ENCODE measurements around the gene POU5F1. TPM values are rescaled to one million over a fixed set of nuclear protein-coding genes. Genes with fewer than 3 reads are reported as not detected.
"Not testable (repeated sequence)": the region's sequence is repeated elsewhere in the genome, so short reads cannot be mapped to it uniquely, and the experiment has no call there.

Gene POU5F1
- total and polyA plus RNA-seq, 2 donors from 2014 or later = 7.9 to 19.9 TPM

- Histone ChIP-seq H3K36me3 (ENCODE audit: control insufficient read depth in 2 of 3, insufficient read depth in 3 of 3, low read length in 3 of 3) (no peaks in the 10 kb centered on the region), H3K9me3 (ENCODE audit: control insufficient read depth in 2 of 3, insufficient read depth in 1 of 3, low read length in 3 of 3) (no peaks in the 10 kb centered on the region), H3K27ac (ENCODE audit: low read depth in 2 of 2, low read length in 2 of 2) (peak overlapping the region; percentile 74 to 87), H3K4me3 (ENCODE audit: low read length in 3 of 3) (no peak overlapping the region), H3K4me1 (ENCODE audit: control insufficient read depth in 2 of 3, insufficient read depth in 2 of 3, low read depth in 1 of 3, low read length in 3 of 3) (peaks cover 0 to 3% (median 2%) of the 10 kb centered on the region in 3 donors), H3K27me3 (ENCODE audit: control insufficient read depth, insufficient read depth, low read length) (no peaks in the 10 kb centered on the region), H3K9ac (ENCODE audit: low read length in 3 of 3) (peak overlapping the region in 1 of 3 donors; percentile 40)
- TF ChIP-seq, protein P1, sequence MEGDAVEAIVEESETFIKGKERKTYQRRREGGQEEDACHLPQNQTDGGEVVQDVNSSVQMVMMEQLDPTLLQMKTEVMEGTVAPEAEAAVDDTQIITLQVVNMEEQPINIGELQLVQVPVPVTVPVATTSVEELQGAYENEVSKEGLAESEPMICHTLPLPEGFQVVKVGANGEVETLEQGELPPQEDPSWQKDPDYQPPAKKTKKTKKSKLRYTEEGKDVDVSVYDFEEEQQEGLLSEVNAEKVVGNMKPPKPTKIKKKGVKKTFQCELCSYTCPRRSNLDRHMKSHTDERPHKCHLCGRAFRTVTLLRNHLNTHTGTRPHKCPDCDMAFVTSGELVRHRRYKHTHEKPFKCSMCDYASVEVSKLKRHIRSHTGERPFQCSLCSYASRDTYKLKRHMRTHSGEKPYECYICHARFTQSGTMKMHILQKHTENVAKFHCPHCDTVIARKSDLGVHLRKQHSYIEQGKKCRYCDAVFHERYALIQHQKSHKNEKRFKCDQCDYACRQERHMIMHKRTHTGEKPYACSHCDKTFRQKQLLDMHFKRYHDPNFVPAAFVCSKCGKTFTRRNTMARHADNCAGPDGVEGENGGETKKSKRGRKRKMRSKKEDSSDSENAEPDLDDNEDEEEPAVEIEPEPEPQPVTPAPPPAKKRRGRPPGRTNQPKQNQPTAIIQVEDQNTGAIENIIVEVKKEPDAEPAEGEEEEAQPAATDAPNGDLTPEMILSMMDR (IDR thresholded peaks at IDR 0.05; ENCODE audit: borderline replicate concordance, extremely low read depth, insufficient read depth) = no peak
- intact Hi-C loops (cut with DNase I) = no loop called here
- FAIRE-seq = no peak
- DNase-seq = no peak
These were observed 17.3 kb upstream of the POU5F1 start for GRCh38 chr6:31187780-31188194.

DNA sequence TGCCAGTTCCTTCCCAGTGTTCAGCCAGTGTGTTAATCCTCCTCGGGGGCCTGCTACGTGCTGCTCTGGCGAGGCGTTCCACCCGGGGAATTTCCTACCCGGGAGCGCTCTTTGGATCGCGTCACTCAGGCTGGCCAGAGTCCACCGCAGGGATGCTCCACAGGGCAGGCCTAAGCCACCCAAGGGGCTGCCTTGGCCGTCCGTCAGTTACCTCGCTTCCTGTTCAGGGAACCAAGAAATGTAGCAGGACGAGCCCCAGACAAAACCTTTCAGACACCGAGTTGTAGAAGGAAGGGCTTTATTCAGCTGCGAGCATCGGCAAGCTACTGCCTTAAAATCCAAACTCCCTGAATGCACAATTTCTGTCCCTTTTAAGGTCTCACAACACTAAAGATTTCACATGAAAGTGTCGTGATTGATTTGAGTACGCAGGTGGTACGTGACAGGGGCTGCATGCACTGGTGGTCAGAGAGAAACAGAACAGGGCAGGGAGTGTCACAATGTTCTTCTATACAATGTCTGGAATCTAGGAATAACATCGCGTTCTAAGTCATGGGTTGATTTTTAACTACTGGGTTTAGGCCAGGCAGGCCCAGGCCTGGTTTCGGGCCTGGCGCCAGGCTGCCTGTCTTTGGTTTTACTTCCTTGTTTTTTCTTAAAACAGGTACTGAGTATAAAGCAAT lies 15.7 kb upstream of the POU5F1 start:
- Histone ChIP-seq H3K9ac (ENCODE audit: low read length in 3 of 3) (peak overlapping the region in 2 of 3 donors; percentile 37 to 46), H3K9me3 (ENCODE audit: control insufficient read depth in 2 of 3, insufficient read depth in 1 of 3, low read length in 3 of 3) (no peaks in the 10 kb centered on the region), H3K36me3 (ENCODE audit: control insufficient read depth in 2 of 3, insufficient read depth in 3 of 3, low read length in 3 of 3) (no peaks in the 10 kb centered on the region), H3K27me3 (ENCODE audit: control insufficient read depth, insufficient read depth, low read length) (no peaks in the 10 kb centered on the region), H3K27ac (ENCODE audit: low read depth in 2 of 2, low read length in 2 of 2) (peak overlapping the region; percentile 87 to 97), H3K4me1 (ENCODE audit: control insufficient read depth in 2 of 3, insufficient read depth in 2 of 3, low read depth in 1 of 3, low read length in 3 of 3) (peaks cover 0 to 3% (median 2%) of the 10 kb centered on the region in 3 donors), H3K4me3 (ENCODE audit: low read length in 3 of 3) (peak overlapping the region; percentile 30 to 71 (median 63))
- peak; percentile 47 for FAIRE-seq
- intact Hi-C loops (cut with DNase I) = no loop called here
- TF ChIP-seq, protein P1 (IDR thresholded peaks at IDR 0.05; ENCODE audit: borderline replicate concordance, extremely low read depth, insufficient read depth) = no peak
- peak in 4 of 5 donors; percentile 36 to 95 (median 46) for DNase-seq

DNA sequence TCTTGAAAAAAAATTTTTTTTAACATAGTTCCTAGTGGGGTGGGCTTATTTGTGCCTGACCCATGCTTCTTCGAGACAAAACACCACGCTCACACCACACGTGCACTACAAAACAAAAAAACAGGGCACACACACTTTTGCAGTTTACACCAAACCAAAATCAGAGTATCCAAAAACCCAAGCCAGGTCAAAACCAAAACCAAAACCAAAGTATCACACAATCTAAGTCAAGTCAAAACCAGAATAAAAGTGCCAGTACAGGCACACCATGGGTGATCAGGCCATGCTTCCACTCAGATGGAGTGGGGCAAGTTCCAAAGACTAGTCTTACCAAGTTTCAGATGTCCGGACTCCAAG lies 15.2 kb upstream of the POU5F1 start:
- H3K4me1 ChIP-seq (ENCODE audit: control insufficient read depth in 2 of 3, insufficient read depth in 2 of 3, low read depth in 1 of 3, low read length in 3 of 3); H3K9me3 ChIP-seq (ENCODE audit: control insufficient read depth in 2 of 3, insufficient read depth in 1 of 3, low read length in 3 of 3); FAIRE-seq; H3K27me3 ChIP-seq (ENCODE audit: control insufficient read depth, insufficient read depth, low read length); DNase-seq; intact Hi-C loops (cut with DNase I); H3K36me3 ChIP-seq (ENCODE audit: control insufficient read depth in 2 of 3, insufficient read depth in 3 of 3, low read length in 3 of 3): not testable (repeated sequence)
- H3K9ac ChIP-seq (ENCODE audit: low read length in 3 of 3) = peak overlapping the region in 1 of 3 donors; percentile 37
- peak overlapping the region; percentile 87 to 97 for H3K27ac ChIP-seq (ENCODE audit: low read depth in 2 of 2, low read length in 2 of 2)
- peak overlapping the region; percentile 30 to 66 (median 63) for H3K4me3 ChIP-seq (ENCODE audit: low read length in 3 of 3)

GRCh38 chr6:31183859-31184258 lies 13.4 kb upstream of the POU5F1 start:
- H3K27me3 ChIP-seq (ENCODE audit: control insufficient read depth, insufficient read depth, low read length); H3K4me1 ChIP-seq (ENCODE audit: control insufficient read depth in 2 of 3, insufficient read depth in 2 of 3, low read depth in 1 of 3, low read length in 3 of 3); H3K36me3 ChIP-seq (ENCODE audit: control insufficient read depth in 2 of 3, insufficient read depth in 3 of 3, low read length in 3 of 3); DNase-seq; H3K27ac ChIP-seq (ENCODE audit: low read depth in 2 of 2, low read length in 2 of 2); FAIRE-seq; H3K9me3 ChIP-seq (ENCODE audit: control insufficient read depth in 2 of 3, insufficient read depth in 1 of 3, low read length in 3 of 3); intact Hi-C loops (cut with DNase I): not testable (repeated sequence)
- peak overlapping the region in 2 of 3 donors; percentile 43 to 50 for H3K4me3 ChIP-seq (ENCODE audit: low read length in 3 of 3)
- peak overlapping the region in 1 of 3 donors; percentile 7 for H3K9ac ChIP-seq (ENCODE audit: low read length in 3 of 3)

GRCh38 chr6:31183287-31183686 lies 12.8 kb upstream of the POU5F1 start:
- H3K36me3 ChIP-seq (ENCODE audit: control insufficient read depth in 2 of 3, insufficient read depth in 3 of 3, low read length in 3 of 3); H3K27me3 ChIP-seq (ENCODE audit: control insufficient read depth, insufficient read depth, low read length); FAIRE-seq; H3K27ac ChIP-seq (ENCODE audit: low read depth in 2 of 2, low read length in 2 of 2); intact Hi-C loops (cut with DNase I); H3K9ac ChIP-seq (ENCODE audit: low read length in 3 of 3); DNase-seq; H3K9me3 ChIP-seq (ENCODE audit: control insufficient read depth in 2 of 3, insufficient read depth in 1 of 3, low read length in 3 of 3): not testable (repeated sequence)
- Histone ChIP-seq H3K4me3 (ENCODE audit: low read length in 3 of 3) (peak overlapping the region in 1 of 3 donors; percentile 25), H3K4me1 (ENCODE audit: control insufficient read depth in 2 of 3, insufficient read depth in 2 of 3, low read depth in 1 of 3, low read length in 3 of 3) (peaks cover 0 to 13% (median 3%) of the 10 kb centered on the region in 3 donors)

Data from kidney (tissue), 14 donors.